LHCN-M2 (cell line): Measurements from ENCODE around the gene SORBS2. TPM values are rescaled to one million over a fixed set of nuclear protein-coding genes. Genes with fewer than 3 reads are reported as not detected.

Experiments used
- DNase-seq: peaks from one replicate; pipeline ENCODE4 v3.0.0-alpha.2; 2012; ENCODE audit warnings: low read depth
- total RNA-seq: library from RNA; depleted of rRNA; stranded (reverse); fragments of >200 nt; gene quantifications from 2 replicates; pipeline ENCODE4 v1.2.3, GENCODE V29; 2014

The SORBS2 gene
- total RNA-seq, 1 experiment from 2014 or later: 1.5 TPM

GRCh38 chr4:185805262-185805802, 6.7 kb downstream of the SORBS2 start:
- no peak for DNase-seq

GRCh38 chr4:185803022-185803421, 9.0 kb downstream of the SORBS2 start:
- DNase-seq: no peak

DNA sequence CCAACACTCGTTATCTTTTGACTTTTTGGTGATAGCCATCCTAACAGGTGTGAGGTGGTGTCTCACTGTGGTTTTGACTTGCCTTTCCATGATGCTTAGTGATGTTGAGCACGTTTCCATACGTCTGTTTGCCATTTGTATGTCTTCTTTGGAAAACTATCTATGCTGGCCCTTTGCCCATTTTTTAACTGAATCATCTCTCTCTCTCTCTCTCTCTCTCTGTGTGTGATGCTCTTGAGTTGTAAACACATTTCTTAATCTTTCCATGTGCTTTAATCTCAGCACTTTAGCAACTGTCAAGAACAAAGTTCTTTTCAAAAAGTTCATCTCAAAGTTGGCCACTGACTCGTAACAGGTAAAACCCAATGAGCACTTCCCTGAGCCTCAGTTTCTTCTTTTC, 10.5 kb downstream of the SORBS2 start:
- no peak for DNase-seq

DNA sequence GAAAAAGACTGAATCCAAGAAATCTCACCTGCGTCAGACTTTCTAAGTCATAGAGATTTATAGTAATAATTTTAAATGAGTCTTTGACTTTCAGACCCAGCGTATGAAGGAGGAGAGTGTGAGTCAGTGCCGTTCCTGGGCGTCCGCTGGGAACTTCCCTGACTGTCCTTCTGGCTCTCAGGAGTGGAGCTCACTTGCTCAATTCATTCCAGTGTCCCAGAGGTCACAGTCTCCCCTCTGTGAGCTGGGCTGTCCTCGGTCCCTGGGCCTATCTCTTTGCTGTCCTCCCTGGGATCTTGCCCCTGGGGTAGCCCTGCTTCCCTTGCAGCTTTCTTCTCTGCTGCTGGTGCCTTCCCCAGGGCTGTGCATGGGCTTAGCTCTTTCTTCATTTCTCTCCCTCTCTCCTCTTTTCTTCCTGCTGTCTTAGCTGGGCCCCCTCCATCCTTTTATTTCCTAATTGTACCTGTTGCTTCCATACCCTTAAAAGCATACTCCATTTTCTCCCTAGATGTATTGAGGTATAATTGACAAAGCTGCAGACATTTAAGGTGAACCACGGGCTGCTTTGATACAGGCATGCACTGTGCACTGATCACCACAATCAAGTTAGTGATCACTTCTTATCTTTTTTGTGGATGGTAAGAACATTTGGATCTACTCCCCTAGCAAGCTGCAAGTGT, 11.6 kb downstream of the SORBS2 start:
- no peak for DNase-seq

GRCh38 chr4:185799442-185799841, 12.6 kb downstream of the SORBS2 start:
- DNase-seq: no peak

DNA sequence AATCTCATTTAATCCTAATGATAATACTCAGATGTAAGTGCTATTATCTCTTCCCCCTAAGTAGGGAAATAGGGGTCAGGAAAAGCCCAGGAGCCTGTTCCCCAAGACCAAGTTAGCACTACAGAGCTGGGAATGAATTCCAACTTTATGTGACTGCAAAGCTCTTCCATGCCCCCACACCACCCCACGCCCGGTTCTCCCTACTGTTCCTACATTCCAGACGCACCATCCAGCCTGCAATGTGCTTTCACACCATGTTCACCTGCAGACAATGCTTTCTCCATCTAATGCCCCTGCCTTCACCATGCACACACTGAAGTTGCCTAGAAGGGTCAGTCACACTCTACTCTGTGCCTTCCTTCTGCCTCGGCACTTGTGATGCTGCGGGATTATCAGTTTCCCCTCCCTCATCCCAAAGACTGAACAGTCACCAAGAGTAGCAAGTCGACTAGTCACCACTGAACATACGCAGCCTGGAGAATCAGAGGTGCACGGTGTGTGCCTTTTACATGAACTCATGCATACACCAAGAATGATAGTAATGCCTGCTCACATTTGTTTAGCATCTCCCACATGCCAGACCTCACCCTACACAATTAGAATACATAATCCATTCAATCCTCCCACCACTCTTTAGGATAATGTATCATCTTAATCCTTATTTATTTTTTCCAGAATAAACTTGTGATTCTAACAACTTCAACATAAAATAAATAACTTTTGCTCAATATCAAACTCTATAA, 14.2 kb downstream of the SORBS2 start:
- DNase-seq: no peak

DNA sequence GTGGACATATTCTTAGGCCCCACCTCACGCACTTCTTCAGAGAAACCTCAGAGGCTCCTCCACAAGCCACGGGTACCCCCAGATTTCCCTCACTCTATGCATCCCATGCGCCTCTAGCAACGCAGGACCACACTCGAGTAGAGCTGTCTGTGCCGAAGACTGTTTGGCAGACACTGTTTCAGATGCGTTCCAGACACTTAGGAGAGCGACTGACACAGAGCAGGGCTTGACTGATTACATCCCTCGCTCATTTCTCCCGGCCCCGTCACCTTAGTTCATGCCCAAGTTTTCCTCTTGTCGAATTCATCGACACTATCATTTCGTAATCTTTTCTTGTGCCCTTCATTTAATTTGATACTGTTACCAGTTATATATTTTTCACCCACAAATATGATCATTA, 15.0 kb downstream of the SORBS2 start:
- DNase-seq: no peak

- no peak for DNase-seq
These were observed 15.8 kb downstream of the SORBS2 start for GRCh38 chr4:185796176-185796575.

- no peak for DNase-seq
These were observed 17.4 kb downstream of the SORBS2 start for GRCh38 chr4:185794637-185795036.

DNA sequence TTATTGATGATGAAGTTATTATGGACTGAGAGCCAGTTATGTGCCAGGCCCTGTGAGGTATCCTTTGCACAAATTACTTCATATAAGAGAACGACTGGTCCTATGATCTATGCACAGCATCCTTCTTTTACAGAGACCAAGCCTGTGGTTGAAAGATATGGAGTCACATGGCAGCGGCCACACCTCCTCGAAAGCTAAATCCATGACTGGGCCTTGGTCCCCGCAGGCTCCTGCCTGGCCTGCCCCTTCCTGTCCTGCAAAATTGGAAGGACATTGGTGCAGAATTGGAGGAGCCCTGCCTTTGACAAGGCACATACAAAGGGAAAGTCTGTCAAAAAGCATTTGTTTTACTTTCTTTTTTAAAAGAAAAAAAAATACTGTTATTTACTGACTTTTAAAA, 18.3 kb downstream of the SORBS2 start:
- DNase-seq: no peak

- DNase-seq: no peak
These were observed 18.9 kb downstream of the SORBS2 start for GRCh38 chr4:185793116-185793485.

DNA sequence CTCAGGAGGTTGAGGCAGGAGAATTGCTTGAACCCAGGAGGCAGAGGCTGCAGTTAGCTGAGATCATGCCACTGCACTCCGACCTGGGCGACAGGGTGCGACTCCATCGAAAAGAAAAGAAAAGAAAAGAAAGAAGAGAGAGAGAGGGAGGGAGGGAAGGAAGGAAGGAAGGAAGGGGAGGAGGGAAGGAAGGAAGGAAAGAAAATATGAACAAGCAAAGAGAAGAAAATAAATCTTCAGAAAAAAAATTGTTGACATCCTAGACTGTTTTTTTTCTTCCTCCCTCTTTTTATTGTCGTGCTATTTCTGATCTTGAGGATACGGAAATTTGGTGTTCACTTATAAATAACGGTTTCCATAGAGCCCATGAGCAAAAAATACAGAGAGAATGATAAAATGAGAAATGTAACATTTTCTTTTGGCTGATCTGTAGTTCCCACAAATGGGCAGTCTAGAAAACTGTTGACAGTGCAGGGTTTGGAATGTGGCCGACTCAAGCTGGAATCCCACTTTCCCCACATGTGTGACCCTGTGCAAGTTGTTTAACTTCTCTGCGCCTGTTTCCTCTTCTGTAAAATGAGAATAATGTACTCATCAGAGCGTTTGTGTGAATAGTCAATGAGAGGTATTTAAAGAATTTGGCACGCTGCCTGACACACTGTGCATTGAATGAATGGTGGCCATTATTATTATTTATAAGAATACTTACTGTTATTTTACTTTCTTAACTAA, 19.4 kb downstream of the SORBS2 start:
- DNase-seq: peak; percentile 76

GRCh38 chr4:185787926-185788679, 23.9 kb downstream of the SORBS2 start:
- DNase-seq: no peak

DNA sequence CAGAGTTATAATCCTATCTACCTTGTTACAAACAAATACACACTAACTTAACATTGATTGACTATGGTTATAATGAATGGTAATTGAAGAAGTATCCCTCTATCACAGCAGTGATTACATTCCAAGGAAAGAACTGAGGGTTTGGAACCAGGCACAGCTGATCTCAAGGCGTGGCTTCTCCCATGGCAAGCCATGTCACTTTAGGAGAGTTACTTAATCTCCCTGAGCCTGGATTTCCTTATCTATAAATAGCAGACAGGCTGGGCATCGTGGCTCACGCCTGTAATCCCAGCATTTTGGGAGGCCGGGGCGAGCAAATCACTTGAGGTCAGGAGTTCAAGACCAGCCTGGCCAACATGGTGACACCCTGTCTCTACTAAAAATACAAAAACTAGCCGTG, 25.6 kb downstream of the SORBS2 start:
- DNase-seq: no peak

DNA sequence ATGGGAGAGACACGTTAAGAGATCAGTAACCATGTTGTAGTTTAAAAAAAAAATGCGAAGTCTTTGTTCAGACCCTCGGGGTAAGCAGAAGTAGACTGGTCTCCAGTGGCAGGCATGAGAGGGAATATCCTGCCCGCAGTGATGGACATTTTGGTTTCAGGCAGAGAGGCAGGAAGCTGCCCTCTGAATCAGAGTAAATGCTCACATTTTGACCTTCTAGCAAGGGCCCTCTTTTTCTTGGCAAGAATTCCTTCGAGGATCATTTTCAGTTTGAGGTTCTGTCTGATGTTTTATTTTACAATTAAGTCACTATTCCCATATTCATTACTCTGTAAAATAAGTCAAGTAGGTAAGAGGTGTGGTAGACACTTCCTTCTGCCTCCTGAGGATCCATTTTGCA, 28.4 kb downstream of the SORBS2 start:
- DNase-seq: no peak

- peak; percentile 38 for DNase-seq
These were observed 29.5 kb downstream of the SORBS2 start for GRCh38 chr4:185782523-185782922.

DNA sequence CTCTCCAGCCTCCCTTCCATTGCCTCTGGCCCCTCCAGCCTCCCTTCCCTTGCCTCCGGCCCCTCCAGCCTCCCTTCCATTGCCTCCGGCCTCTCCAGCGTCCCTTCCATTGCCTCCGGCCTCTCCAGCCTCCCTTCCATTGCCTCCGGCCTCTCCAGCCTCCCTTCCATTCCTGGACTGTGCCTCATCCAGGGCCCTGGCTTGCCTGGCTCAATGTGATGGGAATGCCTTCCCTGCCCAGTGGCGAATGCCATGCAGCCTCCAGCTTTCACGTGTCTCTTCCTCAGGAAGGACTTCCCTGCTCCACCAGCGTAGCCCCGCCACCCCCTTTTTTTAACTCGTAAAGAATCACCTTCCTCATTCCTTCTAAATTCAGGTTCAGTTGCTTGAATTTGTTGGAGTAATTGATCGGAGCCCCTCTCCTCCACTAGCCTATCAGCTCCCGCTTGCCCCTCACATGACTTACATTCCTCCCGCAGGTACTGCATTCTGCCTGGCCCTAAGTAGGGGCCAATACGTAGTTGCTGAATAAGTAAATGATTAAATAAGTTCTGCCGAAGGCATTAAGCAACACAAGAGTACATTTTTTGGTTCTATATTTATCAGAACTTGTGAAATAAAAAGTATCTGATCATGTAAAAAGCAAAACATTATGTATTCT, 30.3 kb downstream of the SORBS2 start:
- no peak for DNase-seq

GRCh38 chr4:185780472-185780871, 31.5 kb downstream of the SORBS2 start:
- no peak for DNase-seq

DNA sequence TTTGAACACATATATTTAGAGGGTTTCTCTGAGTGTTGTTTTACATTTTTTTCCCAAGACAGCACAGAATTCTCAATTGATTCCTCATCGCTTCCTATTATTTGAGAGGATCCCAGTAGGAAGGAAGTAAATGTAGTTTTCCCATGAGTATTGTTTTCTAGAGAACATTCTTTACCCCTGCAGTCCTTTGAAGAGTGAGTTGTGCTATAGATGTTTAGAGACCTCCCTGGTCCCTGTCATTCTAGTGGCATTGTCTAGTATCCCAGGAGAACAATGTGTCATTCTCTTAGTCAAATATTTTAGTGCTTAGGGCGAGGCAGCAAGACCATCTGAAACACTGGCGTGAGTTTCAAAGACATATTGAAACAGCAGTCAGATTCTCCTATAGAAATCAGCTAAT, 32.5 kb downstream of the SORBS2 start:
- no peak for DNase-seq

- no peak for DNase-seq
These were observed 33.7 kb downstream of the SORBS2 start for GRCh38 chr4:185778307-185778706.
